Right hindlimb (tissue), 1 donor: Measurements from ENCODE around the gene CEP78.
"Not testable (repeated sequence)": the region's sequence is repeated elsewhere in the genome, so short reads cannot be mapped to it uniquely, and the experiment has no call there.

Source experiments
- DNase-seq: peaks from one replicate; pipeline ENCODE4 v3.0.0-alpha.2; 2018

Gene CEP78, protein sequence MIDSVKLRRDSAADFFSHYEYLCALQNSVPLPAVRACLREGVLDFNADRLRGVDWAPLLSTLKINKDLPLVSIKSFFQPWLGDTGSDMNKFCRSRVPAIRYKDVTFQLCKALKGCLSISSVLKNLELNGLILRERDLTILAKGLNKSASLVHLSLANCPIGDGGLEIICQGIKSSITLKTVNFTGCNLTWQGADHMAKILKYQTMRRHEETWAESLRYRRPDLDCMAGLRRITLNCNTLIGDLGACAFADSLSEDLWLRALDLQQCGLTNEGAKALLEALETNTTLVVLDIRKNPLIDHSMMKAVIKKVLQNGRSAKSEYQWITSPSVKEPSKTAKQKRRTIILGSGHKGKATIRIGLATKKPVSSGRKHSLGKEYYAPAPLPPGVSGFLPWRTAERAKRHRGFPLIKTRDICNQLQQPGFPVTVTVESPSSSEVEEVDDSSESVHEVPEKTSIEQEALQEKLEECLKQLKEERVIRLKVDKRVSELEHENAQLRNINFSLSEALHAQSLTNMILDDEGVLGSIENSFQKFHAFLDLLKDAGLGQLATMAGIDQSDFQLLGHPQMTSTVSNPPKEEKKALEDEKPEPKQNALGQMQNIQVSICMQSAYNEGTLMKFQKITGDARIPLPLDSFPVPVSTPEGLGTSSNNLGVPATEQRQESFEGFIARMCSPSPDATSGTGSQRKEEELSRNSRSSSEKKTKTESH

GRCh38 chr9:78235762-78236550, at the start of gene CEP78:
Gene CEP78, plus strand, starts transcription at chr9:78236075. Its CDS starts 276 bp downstream, at chr9:78236351.
- peak; percentile 95 for DNase-seq

DNA sequence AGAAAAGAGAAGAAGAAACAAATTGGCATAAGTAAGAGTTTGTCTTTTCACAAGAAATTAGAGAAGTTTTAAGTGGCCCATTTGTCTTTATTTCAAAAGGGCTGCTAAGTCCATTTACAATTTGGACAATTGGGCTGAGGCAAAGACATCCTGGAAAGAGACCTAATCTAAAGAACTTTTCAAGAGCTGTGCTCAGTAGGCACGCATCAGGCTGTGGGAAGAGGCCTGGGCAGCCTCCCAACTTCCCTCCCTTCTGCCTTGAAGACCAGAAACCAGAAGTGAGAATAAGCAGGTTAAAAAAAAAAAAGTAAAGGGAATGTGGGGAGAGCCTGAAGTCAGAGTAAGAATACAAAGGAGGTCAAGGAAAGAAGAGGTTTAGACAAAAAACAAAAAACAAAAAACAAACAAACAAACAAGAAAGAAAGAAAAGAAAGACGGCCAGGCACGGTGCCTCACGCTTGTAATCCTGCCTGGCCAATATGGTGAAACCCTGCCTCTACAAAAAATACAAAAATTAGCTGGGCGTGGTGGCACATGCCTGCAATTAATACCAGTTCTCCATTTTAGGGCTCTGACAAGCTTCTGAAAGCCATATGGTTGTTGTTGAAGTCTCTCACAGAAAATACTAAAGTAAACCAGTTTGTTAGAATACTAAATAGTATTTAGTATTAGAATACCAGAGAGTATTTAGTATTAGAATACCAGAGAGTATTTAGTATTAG, 48.0 kb upstream of the CEP78 start:
- no peak for DNase-seq

DNA sequence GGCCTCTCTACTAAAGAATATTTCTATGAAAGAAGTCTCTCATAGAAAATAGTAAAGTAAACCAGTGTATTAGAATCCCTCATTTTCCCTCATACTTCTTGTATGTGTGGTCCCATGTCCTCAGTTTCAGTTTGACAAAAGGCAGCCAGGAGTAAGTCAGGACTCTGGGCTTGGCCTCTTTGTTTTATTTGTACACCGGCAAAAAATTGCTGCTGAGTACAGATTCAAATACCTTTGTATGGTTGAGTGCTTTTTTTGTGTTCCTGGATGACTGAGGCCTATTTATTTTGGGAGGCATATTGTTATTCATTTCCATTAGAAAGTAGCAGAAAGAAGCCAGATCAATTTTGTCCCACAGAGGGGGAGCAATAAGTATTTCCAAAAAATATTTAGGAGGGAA, 47.3 kb upstream of the CEP78 start:
- no peak for DNase-seq

DNA sequence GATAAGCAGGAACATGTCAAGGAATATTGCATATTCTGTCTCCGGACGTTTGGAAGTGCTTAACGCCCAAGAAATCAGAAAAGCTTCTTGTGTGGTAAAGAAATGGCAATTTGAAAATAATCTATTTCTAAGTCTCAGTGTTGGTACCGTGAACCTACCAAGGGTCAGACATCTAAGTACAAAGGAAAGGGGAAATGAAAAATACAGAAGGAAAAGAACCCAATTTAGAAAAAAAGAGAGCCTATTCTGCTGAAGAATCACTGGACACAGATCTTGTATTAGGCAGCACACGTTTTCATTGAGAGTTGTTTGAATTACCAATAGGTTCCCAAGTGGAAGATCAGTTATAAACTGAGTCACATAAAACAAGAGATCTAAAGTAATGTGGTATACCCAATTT, 46.9 kb upstream of the CEP78 start:
- no peak for DNase-seq

GRCh38 chr9:78189461-78189860, 46.4 kb upstream of the CEP78 start:
- DNase-seq, result no peak

GRCh38 chr9:78191931-78192330, 43.9 kb upstream of the CEP78 start:
- no peak for DNase-seq

DNA sequence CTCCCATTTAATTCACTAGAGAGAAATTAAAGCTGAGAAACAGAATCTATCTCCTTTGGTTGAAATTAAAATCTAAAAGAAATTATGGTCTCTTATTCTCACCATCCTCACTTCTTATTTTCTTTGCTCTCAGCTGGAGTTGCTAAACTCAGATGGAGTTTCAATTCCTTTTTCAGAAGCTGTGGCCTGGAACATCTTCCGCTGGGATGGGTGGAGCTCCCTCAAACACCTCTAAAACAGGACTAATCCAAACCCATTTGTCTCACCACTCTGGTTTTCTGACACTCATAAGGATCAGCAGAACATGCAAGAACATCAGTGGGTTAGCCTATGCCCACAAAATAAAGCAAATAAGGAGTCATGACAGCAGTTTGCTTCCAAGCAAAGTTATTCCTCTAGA, 39.6 kb upstream of the CEP78 start:
- no peak for DNase-seq

DNA sequence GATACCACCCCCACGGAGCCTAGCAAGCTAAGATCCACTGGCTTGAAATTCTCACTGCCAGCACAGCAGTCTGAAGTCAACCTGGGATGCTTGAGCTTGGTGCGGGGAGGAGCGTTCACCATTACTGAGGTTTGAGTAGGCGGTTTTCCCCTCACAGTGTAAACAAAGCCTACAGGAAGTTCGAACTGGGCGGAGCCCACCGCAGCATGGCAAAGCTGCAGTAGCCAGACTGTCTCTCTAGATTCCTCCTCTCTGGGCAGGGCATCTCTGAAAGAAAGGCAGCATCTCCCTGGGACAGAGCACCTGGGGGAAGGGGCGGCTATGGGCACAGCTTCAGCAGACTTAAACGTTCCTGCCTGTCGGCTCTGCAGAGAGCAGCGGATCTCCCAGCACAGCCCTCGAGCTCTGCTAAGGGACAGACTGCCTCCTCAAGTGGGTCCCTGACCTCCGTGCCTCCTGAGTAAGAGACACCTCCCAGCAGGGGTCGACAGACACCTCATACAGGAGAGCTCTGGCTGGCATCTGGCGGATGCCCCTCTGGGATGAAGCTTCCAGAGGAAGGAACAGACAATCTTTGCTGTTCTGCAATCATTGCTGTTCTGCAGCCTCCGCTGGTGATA, 34.6 kb upstream of the CEP78 start:
- not testable (repeated sequence) for DNase-seq

DNA sequence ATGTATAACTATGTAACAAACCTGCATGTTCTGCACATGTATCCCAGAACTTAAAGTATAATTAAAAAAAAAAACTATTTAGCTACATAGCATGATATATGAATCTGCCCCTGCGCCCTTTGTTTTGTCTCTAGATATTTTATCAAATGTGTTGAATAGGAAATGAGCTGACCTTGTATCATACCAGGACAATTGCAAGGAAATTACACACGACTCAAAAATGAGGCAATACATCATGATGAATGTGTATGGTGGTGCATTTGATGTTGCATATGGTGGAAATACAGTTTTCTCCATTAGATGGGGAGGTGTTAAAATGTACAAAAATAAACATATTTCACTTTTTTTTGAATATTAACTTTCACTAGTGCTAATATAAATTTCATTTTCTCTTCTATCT, 28.6 kb upstream of the CEP78 start:
- DNase-seq, result no peak

DNA sequence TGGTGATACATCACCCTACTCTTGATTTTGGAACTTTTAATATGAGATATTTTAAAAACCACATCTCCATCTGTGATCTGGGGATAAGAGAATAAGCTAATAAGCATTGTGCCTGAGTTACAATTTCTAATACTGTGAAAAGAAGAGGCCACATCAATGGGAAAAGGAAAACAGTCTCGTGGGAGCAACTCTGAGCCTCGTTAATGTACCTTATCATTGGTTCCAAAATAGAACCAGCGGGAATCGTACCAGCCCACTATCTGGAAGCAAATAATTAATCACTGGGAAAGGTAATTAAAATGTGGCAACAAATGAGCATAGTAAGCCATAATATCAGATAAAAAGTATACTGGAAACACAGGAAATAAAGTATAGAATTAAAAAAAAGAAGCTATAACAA, 28.0 kb upstream of the CEP78 start:
- no peak for DNase-seq

DNA sequence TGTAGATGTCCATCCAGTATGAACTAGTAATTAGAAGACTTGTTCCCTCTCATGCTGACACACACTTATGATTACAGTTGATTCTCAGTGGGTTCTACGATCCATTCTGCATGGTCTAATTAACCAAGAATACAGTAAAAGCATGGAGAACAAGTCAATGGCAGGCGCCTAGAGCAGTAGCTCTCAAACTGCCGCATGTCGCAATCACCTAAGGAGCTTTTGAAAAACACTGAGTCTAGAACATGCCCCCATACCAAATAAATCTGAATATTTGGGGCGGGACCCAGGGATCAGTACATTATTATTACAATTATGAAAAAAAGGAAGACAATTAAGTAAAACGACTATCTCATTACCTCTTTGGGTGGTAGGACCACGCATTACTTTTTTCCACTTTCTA, 26.7 kb upstream of the CEP78 start:
- DNase-seq, result no peak

DNA sequence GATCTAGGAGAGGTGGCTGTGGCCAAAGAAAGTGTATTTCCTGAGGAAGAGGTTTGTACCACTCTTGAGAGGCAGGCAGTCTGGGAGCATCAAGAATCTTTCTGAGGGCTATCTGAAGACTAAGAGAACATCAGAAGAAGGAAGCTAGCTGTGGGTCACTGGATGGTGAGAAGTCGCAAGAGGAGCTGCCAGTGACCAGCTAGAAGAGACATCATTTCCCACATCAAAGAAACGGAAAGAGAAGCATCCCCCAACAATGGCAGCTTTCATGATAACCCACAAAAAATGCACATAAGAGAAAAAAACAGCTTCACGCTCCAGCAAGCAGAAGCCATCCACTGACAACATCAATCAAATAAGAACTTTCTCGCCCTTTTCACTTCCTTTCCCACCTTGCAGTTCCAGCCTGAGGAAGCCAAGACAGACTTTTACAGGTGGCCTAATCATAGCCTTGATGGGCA, 25.0 kb upstream of the CEP78 start:
- no peak for DNase-seq

GRCh38 chr9:78212868-78213267, 23.0 kb upstream of the CEP78 start:
- DNase-seq, result no peak

GRCh38 chr9:78213712-78214111, 22.2 kb upstream of the CEP78 start:
- DNase-seq, result no peak

- no peak for DNase-seq
These were observed 21.4 kb upstream of the CEP78 start for GRCh38 chr9:78214492-78214891.

DNA sequence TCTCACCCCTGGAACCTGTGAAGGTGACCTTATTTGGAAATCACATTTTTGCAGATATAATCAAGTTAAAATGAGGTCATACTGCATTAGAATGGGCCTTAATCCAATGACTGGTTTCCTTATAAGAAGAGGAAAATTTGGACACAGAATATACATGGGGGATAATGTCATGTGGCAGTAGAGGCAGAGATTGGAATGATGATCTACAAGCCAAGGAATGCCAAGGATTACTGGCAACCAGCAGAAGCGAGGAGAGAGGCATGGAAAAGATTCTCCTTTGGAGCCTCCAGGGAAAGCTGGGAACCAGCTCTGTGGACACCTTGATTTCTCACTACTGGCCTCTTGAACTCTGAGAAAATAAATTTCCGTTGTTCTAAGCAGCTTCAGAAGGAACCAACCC, 20.2 kb upstream of the CEP78 start:
- DNase-seq, result no peak

DNA sequence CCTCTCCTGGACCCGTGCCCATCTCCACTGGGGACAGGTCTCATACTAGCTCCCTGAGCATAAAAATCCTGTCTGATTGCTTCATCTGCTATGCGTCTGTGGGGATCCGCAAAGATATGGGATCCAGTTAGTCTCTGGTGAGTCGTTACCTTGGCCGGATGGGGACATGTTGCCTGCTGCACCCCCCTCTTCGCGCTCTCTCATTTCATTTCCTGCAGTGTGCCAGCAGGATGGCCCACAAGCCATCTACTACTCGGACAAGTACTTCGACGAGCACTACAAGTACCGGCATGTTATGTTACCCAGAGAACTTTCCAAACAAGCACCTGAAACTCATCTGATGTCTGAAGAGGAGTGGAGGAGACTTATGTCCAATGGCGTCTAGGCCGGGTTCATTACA, 17.0 kb upstream of the CEP78 start:
- DNase-seq, result no peak

DNA sequence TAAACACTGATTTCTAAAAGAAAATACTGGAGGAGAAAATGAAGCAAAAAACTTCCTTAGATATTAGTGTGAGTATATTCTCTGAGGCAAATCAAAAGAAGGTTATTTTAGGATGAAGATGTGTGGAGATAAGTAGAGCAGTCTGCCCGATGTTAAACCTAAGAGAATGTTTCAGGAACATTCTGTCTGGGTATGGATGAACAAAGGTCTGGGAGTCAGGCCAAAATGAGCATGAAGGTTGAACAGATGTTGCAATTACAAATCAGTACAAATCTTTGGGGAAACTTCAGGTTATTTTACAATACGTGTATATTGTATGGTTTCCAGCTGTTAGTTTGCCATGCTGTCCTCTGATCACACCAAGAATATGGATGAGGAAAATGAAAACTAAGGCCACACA, 14.4 kb upstream of the CEP78 start:
- DNase-seq, result no peak

DNA sequence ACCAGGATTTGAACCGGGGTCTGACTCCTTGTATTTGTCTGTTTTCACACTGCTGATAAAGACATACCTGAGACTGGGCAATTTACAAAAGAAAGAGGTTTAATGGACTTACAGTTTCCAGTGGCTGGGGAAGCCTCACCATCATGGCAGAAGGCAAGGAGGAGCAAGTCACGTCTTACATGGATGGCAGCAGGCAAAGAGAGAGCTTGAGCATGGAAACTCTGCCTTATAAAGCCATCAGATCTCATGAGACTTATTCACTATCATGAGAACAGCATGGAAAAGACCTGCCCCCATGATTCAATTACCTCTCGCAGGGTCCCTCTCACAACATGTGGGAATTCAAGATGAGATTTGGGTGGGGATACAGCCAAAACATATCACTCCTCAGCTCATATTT, 14.0 kb upstream of the CEP78 start:
- DNase-seq, result not testable (repeated sequence)

GRCh38 chr9:78230761-78231160, 5.1 kb upstream of the CEP78 start:
- DNase-seq, result no peak

DNA sequence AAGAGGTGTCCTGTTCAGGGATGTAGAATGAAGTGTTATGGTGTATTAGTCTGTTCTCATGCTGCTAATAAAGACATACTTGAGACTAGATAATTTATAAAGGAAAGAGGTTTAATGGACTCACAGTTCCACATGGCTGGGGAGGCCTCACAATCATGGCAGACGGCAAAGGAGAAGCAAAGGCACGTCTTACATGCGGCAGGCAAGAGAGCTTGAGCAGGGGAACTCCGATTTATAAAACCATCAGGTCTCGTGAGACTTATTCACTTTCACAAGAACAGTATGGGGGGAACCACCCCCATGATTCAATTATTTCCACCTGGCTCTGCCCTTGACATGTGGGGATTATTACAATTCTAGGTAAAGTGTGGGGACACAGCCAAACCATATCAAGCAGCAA, 3.4 kb upstream of the CEP78 start:
- not testable (repeated sequence) for DNase-seq

DNA sequence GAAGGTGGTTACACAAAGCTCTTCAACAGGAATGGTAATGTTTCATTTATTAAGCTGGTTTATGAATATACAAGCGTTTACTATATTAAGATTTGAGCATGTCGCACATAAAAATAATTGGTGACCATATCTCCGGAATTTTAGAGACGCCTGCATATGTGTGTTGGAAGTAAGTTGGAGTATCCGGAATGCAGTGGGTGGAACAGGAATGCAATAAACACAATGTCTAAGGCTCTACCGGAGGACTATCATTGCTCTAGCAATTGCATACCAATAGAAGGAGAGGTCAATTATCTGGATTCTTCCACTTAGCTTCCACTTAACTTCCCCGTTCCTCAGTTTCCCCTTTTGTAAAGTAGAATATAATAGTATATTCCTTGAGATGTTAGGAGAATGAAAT, 1.1 kb upstream of the CEP78 start:
- no peak for DNase-seq
